ENCODE measurements around the gene LKAAEAR1.

GRCh38 chr20:64112691-64113443, 28.7 kb upstream of the LKAAEAR1 start:
- TF ChIP-seq CTCF (IDR thresholded peaks at IDR 0.05) (no peak), POLR2A (IDR thresholded peaks at IDR 0.05) (no peak)

All from breast epithelium (tissue), 3 donors.